Activated T-helper 17 cell treated with anti-CD3 and anti-CD28 coated beads, Interleukin-2, amount 50 U/mL, for 72 hours (primary cell): Measurements from ENCODE around the gene CCDC85C. TPM values are rescaled to one million over a fixed set of nuclear protein-coding genes. Genes with fewer than 3 reads are reported as not detected.

ENCODE experiments used
- ATAC-seq: fragments of 150-1000 bp; cut with Tn5 transposase; replicated peaks from 2 replicates; pipeline ENCODE4 v1.10.0; 2021; ENCODE audit warnings: mild to moderate bottlenecking, moderate library complexity
- H3K27ac Mint-ChIP-seq: one replicate; pipeline ENCODE4 v1.8.0; 2022; ENCODE audit warnings: mixed read lengths
- H3K27me3 Mint-ChIP-seq: one replicate; pipeline ENCODE4 v1.8.0; 2022; ENCODE audit warnings: mixed read lengths
- H3K36me3 Mint-ChIP-seq: one replicate; pipeline ENCODE4 v1.8.0; 2022; ENCODE audit warnings: low read depth, mild to moderate bottlenecking, mixed read lengths
- H3K4me1 Mint-ChIP-seq: one replicate; pipeline ENCODE4 v1.8.0; 2022; ENCODE audit warnings: mixed read lengths
- H3K4me3 Mint-ChIP-seq: one replicate; pipeline ENCODE4 v1.8.0; 2022; ENCODE audit warnings: mild to moderate bottlenecking, mixed read lengths
- H3K9me3 Mint-ChIP-seq: one replicate; pipeline ENCODE4 v1.8.0; 2022; ENCODE audit warnings: mixed read lengths
- total RNA-seq, 2 donors: library from RNA; stranded (reverse); gene quantifications; one replicate each; pipeline ENCODE4 v1.2.3, GENCODE V29; 2022

CCDC85C gene
- total RNA-seq, 2 donors from 2014 or later = 2.8 to 3.4 TPM

DNA sequence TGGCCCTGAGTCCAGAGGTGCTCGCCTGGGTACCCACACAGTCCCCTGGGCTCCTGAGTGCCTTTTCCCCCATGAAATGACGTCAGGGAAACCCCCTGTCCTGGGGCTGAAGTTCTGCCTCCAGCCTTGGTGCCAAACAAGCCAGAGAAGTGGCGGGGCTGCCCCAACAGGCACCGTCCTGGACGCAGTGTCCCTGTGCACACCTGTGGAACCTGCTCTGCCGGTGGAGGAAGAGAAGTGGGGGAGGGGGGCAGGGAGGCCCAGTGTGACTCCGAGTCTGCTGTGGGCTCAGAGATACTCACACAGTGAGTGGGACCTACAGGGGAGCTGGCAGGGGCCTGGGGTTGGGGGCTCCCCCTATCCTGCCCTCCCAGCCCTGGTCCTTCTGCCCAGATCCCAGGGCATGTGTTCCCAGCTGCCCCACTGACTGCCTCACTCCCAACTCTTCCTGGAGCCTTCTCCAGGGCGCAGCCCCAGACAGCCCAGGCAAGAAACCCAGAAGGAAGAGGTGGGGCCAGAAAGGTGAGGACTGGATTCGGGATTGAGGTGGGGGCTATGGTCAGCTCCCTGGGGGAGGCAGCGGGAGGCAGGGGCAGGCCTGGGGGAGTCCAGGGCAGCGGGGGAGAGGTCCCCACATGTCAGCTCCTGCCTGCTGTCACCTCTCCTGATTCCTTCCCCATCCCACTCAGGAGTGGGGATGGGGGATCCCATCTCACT lies 24.7 kb downstream of the CCDC85C start:
- Mint-ChIP-seq H3K27ac (no peak overlapping the region), H3K4me3 (no peak overlapping the region), H3K27me3 (no peaks in the 10 kb centered on the region), H3K9me3 (no peaks in the 10 kb centered on the region), H3K4me1 (peaks cover 8% of the 10 kb centered on the region), H3K36me3 (no peaks in the 10 kb centered on the region)
- no peak for ATAC-seq

- no peak for ATAC-seq
- Mint-ChIP-seq H3K27ac (peak overlapping the region; percentile 25), H3K4me3 (no peak overlapping the region), H3K9me3 (no peaks in the 10 kb centered on the region), H3K4me1 (peaks cover 8% of the 10 kb centered on the region), H3K27me3 (no peaks in the 10 kb centered on the region), H3K36me3 (no peaks in the 10 kb centered on the region)
These were observed 25.4 kb downstream of the CCDC85C start for GRCh38 chr14:99578541-99579101.

- Mint-ChIP-seq H3K27ac (no peak overlapping the region), H3K4me3 (no peak overlapping the region), H3K36me3 (no peaks in the 10 kb centered on the region), H3K4me1 (peaks cover 8% of the 10 kb centered on the region), H3K27me3 (no peaks in the 10 kb centered on the region), H3K9me3 (no peaks in the 10 kb centered on the region)
- ATAC-seq = no peak
These were observed 27.0 kb downstream of the CCDC85C start for GRCh38 chr14:99576761-99577705.

DNA sequence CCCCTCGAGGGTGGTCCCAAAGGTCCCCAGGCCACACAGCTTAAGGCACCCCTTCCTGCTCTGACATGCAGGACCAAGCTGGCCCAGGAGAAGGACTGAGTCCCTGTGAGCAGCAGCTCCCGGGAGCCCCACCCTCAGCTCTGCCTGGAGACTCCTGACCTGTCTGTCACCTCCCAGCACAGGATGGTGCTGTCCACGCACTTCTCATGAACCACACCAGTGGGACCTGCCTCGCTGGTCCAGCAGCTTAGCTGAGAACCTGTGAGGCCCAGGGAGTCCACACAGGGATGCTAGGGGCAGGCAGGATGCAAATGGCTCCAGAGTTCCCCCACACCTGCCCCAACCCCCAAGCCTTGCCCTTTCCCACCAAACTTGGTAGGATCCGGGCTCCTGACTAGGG lies 27.7 kb downstream of the CCDC85C start:
- peaks cover 8% of the 10 kb centered on the region for H3K4me1 Mint-ChIP-seq
- H3K4me3 Mint-ChIP-seq = no peak overlapping the region
- H3K27me3 Mint-ChIP-seq = no peaks in the 10 kb centered on the region
- no peaks in the 10 kb centered on the region for H3K9me3 Mint-ChIP-seq
- H3K27ac Mint-ChIP-seq = no peak overlapping the region
- H3K36me3 Mint-ChIP-seq = no peaks in the 10 kb centered on the region
- no peak for ATAC-seq

- peaks cover 8% of the 10 kb centered on the region for H3K4me1 Mint-ChIP-seq
- no peak for ATAC-seq
- H3K27ac Mint-ChIP-seq = peak overlapping the region; percentile 54
- no peaks in the 10 kb centered on the region for H3K9me3 Mint-ChIP-seq
- H3K36me3 Mint-ChIP-seq = no peaks in the 10 kb centered on the region
- H3K4me3 Mint-ChIP-seq = no peak overlapping the region
- H3K27me3 Mint-ChIP-seq = no peaks in the 10 kb centered on the region
These were observed 28.7 kb downstream of the CCDC85C start for GRCh38 chr14:99575043-99576023.

DNA sequence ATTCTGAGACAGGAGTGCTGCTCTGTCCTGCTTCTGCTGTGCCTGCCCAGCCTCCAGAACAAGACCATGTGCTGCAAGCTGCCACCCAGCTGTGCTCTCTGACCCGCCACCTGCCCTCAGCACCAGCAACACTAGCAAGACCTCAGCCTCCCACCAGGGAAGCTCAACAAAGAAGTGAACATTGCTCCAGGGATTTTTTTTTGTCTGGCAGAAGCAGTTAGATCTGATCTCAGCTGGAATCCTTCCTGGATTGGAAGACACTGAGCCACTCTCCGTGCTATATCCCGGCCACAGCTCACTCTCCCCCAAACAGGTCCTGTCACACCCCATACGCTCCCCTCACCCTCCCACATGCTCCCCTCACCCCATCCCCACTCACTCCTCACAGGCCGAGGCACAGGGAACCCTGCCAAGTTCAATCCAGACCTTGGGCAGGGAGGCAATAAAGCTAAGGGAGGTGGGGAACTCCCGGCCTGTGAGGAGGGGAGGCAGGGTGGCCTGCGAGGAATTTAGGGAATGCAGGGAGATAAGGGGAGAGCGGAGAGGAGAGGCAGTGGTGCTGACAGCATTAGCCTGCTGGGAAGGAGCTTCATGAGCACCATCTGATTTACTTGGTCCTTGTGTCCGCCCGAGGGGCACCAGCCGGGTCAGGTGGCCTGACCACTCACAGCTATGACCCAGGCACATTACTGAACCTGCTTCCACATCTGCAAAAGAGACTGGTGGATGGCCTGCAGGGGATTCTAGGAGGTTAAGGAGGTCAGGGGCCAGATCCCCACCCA lies 29.7 kb downstream of the CCDC85C start:
- Mint-ChIP-seq H3K36me3 (no peaks in the 10 kb centered on the region), H3K4me1 (peaks cover 8% of the 10 kb centered on the region), H3K4me3 (no peak overlapping the region), H3K27me3 (no peaks in the 10 kb centered on the region), H3K27ac (no peak overlapping the region), H3K9me3 (no peaks in the 10 kb centered on the region)
- ATAC-seq = no peak

GRCh38 chr14:99573436-99574098 lies 30.4 kb downstream of the CCDC85C start:
- H3K27me3 Mint-ChIP-seq = no peaks in the 10 kb centered on the region

DNA sequence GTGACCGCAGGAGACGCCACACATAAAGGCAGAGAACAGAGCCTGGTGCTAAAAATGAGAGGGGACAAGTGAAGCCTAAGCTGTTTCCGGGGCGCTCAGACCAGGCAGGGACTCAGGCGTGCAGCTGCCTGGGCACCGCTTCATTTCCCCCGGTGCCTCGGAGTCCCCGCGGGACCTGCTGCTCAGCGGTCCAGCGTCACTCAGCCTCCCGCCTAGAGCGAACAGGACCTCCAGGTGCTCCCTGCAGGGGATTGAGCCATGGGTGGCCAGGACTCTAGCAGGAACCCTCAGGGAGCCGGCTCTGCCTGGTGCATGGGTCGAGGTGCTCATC lies 31.0 kb downstream of the CCDC85C start:
- no peak overlapping the region for H3K27ac Mint-ChIP-seq
- H3K9me3 Mint-ChIP-seq = no peaks in the 10 kb centered on the region
- no peaks in the 10 kb centered on the region for H3K27me3 Mint-ChIP-seq
- H3K4me3 Mint-ChIP-seq = no peak overlapping the region
- no peaks in the 10 kb centered on the region for H3K36me3 Mint-ChIP-seq
- peaks cover 8% of the 10 kb centered on the region for H3K4me1 Mint-ChIP-seq
- ATAC-seq = no peak

More at GRCh38 chr14:99573436-99574098, 30.4 kb downstream of the CCDC85C start:
- ATAC-seq = no peak
- Mint-ChIP-seq H3K9me3 (no peaks in the 10 kb centered on the region), H3K36me3 (no peaks in the 10 kb centered on the region), H3K4me1 (peaks cover 8% of the 10 kb centered on the region), H3K27ac (no peak overlapping the region), H3K4me3 (no peak overlapping the region)

DNA sequence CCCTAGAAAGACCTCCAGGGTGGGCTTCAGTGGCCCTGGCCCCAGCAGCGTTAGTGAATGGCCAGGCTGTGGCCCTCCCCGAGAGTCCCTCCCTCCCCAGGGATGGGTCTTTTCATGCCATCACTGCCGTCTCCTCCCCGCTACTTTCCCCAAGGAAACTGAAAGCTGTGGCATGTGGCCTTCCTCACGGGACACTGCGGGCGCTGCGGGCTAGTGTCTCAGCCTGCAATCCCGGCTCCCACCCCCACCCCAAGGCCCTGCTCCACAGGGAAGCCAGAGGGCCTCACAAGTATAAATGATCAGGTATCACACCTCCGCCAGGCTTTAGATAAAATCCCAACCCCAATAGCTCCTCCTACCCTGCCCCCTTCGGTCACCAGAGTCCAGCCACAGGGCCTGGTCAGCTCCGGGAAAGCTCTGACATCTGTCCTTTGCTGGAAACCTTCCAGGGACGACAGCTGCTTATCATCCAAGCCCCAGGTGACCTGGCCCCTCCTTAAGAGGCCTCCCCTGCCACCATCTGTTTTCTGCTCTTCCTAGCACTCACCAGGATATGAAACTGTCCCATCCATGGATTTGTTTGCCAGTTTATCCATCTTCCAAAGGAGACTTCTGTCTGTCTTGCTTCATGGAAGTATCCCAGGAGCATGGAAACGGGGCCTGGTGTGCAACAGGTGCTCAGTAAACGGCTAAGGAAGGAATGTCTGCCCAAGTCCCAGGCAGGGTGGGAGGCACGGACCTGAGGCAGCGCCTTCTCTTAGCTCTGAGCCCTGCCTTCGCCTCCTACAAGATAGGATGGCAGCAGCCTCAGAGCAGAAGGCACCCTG lies 31.6 kb downstream of the CCDC85C start:
- Mint-ChIP-seq H3K36me3 (no peaks in the 10 kb centered on the region), H3K9me3 (no peaks in the 10 kb centered on the region), H3K4me3 (no peak overlapping the region), H3K27ac (no peak overlapping the region), H3K27me3 (no peaks in the 10 kb centered on the region), H3K4me1 (peaks cover 8% of the 10 kb centered on the region)
- no peak for ATAC-seq

- Mint-ChIP-seq H3K36me3 (no peaks in the 10 kb centered on the region), H3K27me3 (no peaks in the 10 kb centered on the region)
These were observed 32.6 kb downstream of the CCDC85C start for GRCh38 chr14:99571303-99571986.

GRCh38 chr14:99570544-99571302 lies 33.3 kb downstream of the CCDC85C start:
- H3K27me3 Mint-ChIP-seq = no peaks in the 10 kb centered on the region
- H3K36me3 Mint-ChIP-seq = no peaks in the 10 kb centered on the region
- peaks cover 3% of the 10 kb centered on the region for H3K4me1 Mint-ChIP-seq
- H3K9me3 Mint-ChIP-seq = no peaks in the 10 kb centered on the region
- ATAC-seq = no peak
- no peak overlapping the region for H3K27ac Mint-ChIP-seq
- no peak overlapping the region for H3K4me3 Mint-ChIP-seq

More at GRCh38 chr14:99571303-99571986, 32.6 kb downstream of the CCDC85C start:
- Mint-ChIP-seq H3K27ac (peak overlapping the region; percentile 8), H3K4me3 (no peak overlapping the region), H3K4me1 (peaks cover 8% of the 10 kb centered on the region), H3K9me3 (no peaks in the 10 kb centered on the region)
- ATAC-seq = no peak
